IPS-NIHi11 (cell line): ENCODE data around the gene ABCA13.
"Not testable (repeated sequence)": the region's sequence is repeated elsewhere in the genome, so short reads cannot be mapped to it uniquely, and the experiment has no call there.

ENCODE experiments used
- DNase-seq: peaks from one replicate; pipeline ENCODE4 v3.0.0; 2012; ENCODE audit warnings: mixed read lengths, low spot score

The ABCA13 gene, protein sequence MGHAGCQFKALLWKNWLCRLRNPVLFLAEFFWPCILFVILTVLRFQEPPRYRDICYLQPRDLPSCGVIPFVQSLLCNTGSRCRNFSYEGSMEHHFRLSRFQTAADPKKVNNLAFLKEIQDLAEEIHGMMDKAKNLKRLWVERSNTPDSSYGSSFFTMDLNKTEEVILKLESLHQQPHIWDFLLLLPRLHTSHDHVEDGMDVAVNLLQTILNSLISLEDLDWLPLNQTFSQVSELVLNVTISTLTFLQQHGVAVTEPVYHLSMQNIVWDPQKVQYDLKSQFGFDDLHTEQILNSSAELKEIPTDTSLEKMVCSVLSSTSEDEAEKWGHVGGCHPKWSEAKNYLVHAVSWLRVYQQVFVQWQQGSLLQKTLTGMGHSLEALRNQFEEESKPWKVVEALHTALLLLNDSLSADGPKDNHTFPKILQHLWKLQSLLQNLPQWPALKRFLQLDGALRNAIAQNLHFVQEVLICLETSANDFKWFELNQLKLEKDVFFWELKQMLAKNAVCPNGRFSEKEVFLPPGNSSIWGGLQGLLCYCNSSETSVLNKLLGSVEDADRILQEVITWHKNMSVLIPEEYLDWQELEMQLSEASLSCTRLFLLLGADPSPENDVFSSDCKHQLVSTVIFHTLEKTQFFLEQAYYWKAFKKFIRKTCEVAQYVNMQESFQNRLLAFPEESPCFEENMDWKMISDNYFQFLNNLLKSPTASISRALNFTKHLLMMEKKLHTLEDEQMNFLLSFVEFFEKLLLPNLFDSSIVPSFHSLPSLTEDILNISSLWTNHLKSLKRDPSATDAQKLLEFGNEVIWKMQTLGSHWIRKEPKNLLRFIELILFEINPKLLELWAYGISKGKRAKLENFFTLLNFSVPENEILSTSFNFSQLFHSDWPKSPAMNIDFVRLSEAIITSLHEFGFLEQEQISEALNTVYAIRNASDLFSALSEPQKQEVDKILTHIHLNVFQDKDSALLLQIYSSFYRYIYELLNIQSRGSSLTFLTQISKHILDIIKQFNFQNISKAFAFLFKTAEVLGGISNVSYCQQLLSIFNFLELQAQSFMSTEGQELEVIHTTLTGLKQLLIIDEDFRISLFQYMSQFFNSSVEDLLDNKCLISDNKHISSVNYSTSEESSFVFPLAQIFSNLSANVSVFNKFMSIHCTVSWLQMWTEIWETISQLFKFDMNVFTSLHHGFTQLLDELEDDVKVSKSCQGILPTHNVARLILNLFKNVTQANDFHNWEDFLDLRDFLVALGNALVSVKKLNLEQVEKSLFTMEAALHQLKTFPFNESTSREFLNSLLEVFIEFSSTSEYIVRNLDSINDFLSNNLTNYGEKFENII (N-terminal part only)

GRCh38 chr7:48171202-48171601 lies at the start of gene ABCA13:
ABCA13 (plus strand) TSS chr7:48171458; CDS start chr7:48171484, 26 bp downstream.
- no peak for DNase-seq

DNA sequence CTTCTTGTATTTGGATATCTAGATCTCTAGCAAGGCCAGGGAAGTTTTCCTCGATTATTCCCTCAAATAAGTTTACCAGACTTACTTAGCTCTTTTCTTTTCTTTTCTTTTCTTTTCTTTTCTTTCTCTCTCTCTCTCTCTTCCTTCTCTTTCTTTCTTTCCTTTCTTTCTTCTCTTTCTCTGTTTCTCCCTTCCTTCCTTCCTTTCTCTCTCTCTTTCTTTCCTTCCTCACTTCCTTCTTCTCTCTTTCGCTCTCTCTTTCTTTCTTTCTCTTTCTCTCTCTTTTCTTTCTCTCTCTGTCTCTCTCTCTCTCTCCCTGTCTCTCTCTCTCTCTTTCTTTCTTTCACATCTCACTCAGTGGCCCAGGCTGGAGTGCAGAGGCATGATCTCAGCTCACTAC lies 45.2 kb upstream of the ABCA13 start:
- no peak for DNase-seq

- DNase-seq: no peak
Measured at GRCh38 chr7:48130658-48131108, 40.6 kb upstream of the ABCA13 start.

DNA sequence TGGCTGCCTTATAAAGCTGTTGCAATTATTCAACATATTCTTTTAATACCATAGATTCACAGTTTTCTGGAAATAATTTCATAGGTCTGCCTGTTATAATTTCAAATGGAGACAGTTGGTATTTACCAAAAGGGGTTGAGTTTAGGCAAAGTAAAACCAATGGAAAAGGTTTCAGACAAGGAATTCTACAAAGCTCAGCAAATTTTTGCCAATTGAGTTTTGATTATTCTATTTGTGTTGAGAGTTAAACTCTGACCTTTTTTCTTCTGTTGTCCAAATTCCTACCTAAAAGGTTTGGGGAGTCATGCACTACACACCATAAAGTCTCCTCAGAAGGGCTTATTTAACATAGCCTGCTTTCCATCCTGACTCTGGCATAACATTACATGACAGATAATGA lies 38.5 kb upstream of the ABCA13 start:
- no peak for DNase-seq

DNA sequence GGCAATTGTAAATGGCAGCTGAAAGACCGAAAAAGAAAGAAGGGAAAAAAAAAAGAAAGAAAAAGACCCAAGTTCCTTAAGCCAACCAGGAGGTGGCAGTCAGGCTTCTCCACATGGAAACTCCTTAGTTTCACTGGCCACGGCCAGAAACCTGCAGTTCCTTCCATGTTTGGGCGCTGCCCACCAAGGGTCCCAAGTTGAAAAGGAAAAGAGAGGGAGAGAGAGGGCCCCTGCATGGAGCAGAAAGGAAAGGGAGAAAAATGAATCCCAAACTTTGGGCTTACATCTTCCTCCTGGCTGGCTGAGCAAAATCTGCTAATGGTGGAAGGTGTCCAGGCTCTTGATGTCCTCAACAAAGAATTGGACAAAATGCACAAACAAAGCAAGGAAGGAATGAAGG lies 31.8 kb upstream of the ABCA13 start:
- peak; percentile 17 for DNase-seq

- no peak for DNase-seq
Measured at GRCh38 chr7:48140001-48140681, 31.1 kb upstream of the ABCA13 start.

- DNase-seq: no peak
Measured at GRCh38 chr7:48141521-48141920, 29.7 kb upstream of the ABCA13 start.

DNA sequence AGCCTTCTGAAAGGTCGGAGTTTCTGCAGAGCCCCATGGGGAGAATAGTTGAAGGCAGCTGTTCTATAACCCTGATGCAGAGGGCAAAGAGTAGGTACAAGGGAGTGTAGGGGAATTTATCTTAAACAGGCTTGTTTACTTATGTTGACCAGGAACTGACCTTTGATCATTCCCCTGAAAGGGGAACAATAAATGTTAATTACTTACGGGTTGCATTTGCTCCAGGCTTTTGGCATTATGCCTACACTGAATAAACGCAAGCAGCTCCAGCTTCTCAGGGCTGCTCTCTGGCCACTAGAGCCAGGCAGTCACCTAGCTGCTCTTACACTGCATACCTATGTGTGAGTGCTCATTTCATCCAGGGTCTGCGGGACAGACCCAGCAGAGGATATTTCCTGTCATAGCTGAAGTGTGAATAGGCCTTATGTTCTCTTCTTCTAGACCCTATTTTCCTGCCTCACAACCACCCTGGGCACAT lies 26.9 kb upstream of the ABCA13 start:
- DNase-seq: no peak

- DNase-seq: no peak
Measured at GRCh38 chr7:48147078-48147591, 24.1 kb upstream of the ABCA13 start.

GRCh38 chr7:48147690-48148089 lies 23.6 kb upstream of the ABCA13 start:
- DNase-seq: not testable (repeated sequence)

GRCh38 chr7:48148311-48148710 lies 22.9 kb upstream of the ABCA13 start:
- no peak for DNase-seq

DNA sequence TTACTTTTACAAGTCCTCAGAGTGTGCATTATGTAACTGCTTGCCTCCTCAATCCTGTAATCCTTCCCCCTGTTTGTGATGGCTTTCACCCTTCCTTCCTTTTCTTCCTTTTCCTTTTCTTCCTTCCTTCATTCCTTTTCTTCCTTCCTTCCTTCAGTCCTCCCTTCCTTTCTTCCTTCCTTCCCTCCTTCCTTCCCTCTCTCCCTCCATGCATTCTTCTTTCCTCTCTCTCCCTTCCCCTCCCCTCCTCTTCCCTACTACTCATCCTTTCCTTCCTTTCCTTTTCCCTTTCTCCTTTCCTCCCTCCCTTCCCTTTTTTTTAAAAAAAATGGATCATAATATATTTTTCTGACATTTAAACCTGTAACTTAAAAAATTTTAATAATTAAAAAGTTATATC lies 22.2 kb upstream of the ABCA13 start:
- no peak for DNase-seq

DNA sequence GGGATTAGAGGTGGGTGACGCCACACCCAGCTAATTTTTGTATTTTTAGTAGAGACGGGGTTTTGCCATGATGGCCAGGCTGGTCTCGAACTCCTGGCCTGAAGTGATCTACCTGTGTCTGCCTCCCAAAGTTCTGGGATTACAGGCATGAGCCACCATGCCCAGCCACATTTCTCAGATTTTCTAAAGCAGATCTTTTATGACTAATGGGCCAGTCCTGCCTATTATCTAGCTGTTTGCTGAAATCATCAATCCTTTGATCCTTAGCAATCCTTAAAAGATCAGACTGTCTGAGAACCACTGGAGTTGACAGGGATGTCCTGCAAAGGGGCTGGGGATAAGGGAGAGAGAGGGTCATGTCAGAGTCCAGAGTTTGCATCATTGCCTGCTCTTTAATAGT lies 21.2 kb upstream of the ABCA13 start:
- DNase-seq: no peak

GRCh38 chr7:48154792-48155413 lies 16.4 kb upstream of the ABCA13 start:
- DNase-seq: peak; percentile 42

DNA sequence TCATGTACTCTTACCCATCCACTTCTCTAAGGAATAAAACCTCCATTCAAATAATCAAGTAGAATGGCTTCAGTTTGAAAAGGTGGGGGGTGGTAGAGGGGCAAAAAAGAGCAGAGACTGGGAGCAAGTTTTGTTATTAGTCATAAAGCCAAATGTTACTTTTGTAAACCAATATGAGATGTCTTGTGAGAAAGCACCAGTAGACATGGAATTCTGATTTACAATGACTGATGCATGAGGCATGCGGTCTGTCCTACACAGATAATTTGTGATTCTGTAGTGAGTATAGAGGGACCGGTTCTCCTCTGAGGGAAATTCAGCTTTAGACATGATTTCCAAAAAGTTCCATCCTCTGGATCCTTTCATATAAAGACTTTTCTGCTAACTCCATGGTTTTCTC lies 12.9 kb upstream of the ABCA13 start:
- no peak for DNase-seq

DNA sequence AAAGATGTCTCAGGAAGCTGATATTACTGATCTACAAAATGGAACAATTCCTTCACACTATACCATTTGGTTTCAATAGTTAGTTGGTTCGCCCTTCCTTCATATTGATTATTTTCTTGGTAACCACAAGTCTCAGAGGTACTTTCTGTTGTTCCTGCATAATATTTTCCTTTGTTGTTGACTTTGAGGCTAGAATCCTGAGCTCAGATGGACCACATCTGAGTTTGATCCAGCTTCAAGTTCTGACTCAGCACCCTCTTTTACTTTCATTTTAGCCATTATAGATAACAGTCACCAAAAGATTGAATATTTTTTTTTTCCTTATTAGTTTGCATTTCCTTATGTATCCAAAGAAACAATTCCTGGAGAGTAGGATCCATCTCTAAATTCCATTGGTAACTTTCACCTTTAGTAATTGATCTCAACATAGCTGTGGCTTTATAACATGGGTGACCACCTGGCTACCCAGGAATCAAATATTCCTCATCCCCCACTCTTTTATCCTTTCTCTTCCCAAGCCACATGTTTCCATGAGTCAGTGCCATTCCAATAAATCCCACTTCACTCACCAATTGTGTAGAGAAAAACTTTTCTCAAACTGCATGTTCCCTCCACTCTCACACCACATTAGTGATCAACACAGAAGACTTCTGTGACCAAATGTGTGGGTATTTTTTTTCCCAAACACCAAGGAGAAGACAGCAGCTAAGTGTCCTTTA lies 9.7 kb upstream of the ABCA13 start:
- DNase-seq: no peak

DNA sequence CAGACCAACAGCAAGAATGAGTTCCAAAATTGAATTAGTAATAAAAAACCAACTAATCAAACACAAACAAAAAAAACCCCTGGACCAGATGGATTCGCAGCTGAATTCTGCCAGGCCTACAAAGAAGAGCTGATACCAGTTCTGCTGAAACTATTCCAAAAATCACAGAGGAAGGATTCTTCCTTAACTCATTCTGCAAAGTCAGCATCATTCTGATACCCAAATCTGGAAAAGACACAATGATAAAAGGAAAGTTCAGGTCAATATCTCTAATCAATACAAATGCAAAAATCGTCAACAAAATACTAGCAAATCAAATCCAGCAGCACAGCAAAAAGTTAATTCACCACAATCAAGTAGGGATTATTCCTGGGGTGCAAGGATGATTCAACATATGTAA lies 6.1 kb upstream of the ABCA13 start:
- no peak for DNase-seq

GRCh38 chr7:48168159-48168558 lies 3.1 kb upstream of the ABCA13 start:
- DNase-seq: no peak

DNA sequence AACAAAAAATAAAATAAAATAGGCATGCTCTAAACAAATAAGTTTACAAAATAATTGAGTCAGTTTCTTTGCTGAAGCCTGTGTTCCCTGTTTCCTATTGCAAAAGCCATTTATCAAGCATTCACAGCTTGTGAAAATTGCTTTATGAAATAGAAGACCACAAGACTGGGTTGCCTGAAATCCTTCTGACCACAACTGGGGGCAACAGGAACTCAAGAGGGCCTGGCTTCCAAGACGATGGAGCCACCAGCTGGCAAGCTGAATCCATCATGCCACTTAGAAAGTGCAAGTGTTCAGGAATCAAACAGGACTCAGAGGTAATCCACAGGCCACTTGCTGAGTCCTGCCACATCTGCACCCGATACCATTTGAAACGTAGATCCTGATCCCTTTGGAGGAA lies 752 bp upstream of the ABCA13 start:
- DNase-seq: no peak

GRCh38 chr7:48173313-48173712 lies 2.1 kb downstream of the ABCA13 start:
- no peak for DNase-seq
